Natural killer cell treated with Interleukin-12 subunit alpha and Interleukin-12 subunit beta and Interleukin-15 and Interleukin-18, amount 100 ng/mL, for 72 hours (primary cell): ENCODE data around the gene B3GLCT. TPM values are rescaled to one million over a fixed set of nuclear protein-coding genes. Genes with fewer than 3 reads are reported as not detected.
"Not testable (repeated sequence)": the region's sequence is repeated elsewhere in the genome, so short reads cannot be mapped to it uniquely, and the experiment has no call there.

ENCODE experiments used
- ATAC-seq, 2 donors: fragments of 150-1000 bp; cut with Tn5 transposase in 1 of 2; sonication (Bioruptor Pico), chemical (Tn5 transposase) in 1 of 2; 2 replicates each; pipeline ENCODE4 v1.10.0; 2021
- DNase-seq: peaks from one replicate; pipeline ENCODE4 v3.0.0; 2022; ENCODE audit warnings: low spot score
- H3K27ac Mint-ChIP-seq, 2 donors: 1 replicate in 1 of 2; 2 replicates in 1 of 2; pipeline ENCODE4 v1.8.0; 2022; ENCODE audit warnings: mixed read lengths in 2 of 2, mild to moderate bottlenecking in 1 of 2, moderate library complexity in 1 of 2
- H3K27me3 Mint-ChIP-seq, 2 donors: 1 replicate in 1 of 2; 2 replicates in 1 of 2; pipeline ENCODE4 v1.8.0; 2022; ENCODE audit warnings: mixed read lengths in 2 of 2
- H3K36me3 Mint-ChIP-seq: one replicate; pipeline ENCODE4 v1.8.0; 2022; ENCODE audit warnings: mixed read lengths
- H3K4me1 Mint-ChIP-seq, 2 donors: 1 replicate in 1 of 2; 2 replicates in 1 of 2; pipeline ENCODE4 v1.8.0; 2022; ENCODE audit warnings: low read depth in 2 of 2, mixed read lengths in 2 of 2, mild to moderate bottlenecking in 1 of 2
- H3K4me3 Mint-ChIP-seq: one replicate; pipeline ENCODE4 v1.8.0; 2022; ENCODE audit warnings: mixed read lengths
- H3K9me3 Mint-ChIP-seq: 2 replicates; pipeline ENCODE4 v1.8.0; 2022; ENCODE audit warnings: mixed read lengths
- total RNA-seq, 2 donors: library from RNA; stranded (reverse); gene quantifications; one replicate each; pipeline ENCODE4 v1.2.3, GENCODE V29; 2022

The B3GLCT gene
- total RNA-seq, 2 donors from 2014 or later = 5.1 to 5.7 TPM

- ATAC-seq, H3K36me3 Mint-ChIP-seq, H3K4me1 Mint-ChIP-seq, H3K27ac Mint-ChIP-seq, H3K9me3 Mint-ChIP-seq, DNase-seq, H3K4me3 Mint-ChIP-seq: not testable (repeated sequence)
- peaks cover 0 to 14% of the 10 kb centered on the region in 2 donors for H3K27me3 Mint-ChIP-seq
Observed at GRCh38 chr13:31339616-31340015, 139.8 kb downstream of the B3GLCT start.

DNA sequence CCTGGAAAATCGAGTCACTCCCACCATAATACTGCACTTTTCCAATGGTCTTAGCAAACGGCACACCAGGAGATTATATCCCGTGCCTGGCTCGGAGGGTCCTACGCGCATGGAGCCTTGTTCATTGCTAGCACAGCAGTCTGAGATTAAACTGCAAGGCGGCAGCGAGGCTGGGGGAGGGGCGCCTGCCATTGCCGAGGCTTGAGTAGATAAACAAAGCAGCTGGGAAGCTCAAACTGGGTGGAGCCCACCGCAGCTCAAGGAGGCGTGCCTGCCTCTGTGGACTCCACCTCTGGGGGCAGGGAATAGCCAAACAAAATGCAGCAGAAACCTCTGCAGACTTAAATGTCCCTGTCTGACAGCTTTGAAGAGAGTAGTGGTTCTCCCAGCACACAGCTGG lies 141.1 kb downstream of the B3GLCT start:
- H3K27me3 Mint-ChIP-seq, H3K4me1 Mint-ChIP-seq, H3K27ac Mint-ChIP-seq, DNase-seq, ATAC-seq, H3K36me3 Mint-ChIP-seq, H3K4me3 Mint-ChIP-seq, H3K9me3 Mint-ChIP-seq: not testable (repeated sequence)

GRCh38 chr13:31346891-31347290 lies 147.1 kb downstream of the B3GLCT start:
- peaks cover 13 to 15% of the 10 kb centered on the region in 2 donors for H3K27me3 Mint-ChIP-seq
- no peak overlapping the region for H3K27ac Mint-ChIP-seq
- no peak overlapping the region for H3K4me3 Mint-ChIP-seq
- no peaks in the 10 kb centered on the region for H3K36me3 Mint-ChIP-seq
- no peaks in the 10 kb centered on the region for H3K9me3 Mint-ChIP-seq
- no peaks in the 10 kb centered on the region for H3K4me1 Mint-ChIP-seq
- DNase-seq (no peak), ATAC-seq (no peak)

DNA sequence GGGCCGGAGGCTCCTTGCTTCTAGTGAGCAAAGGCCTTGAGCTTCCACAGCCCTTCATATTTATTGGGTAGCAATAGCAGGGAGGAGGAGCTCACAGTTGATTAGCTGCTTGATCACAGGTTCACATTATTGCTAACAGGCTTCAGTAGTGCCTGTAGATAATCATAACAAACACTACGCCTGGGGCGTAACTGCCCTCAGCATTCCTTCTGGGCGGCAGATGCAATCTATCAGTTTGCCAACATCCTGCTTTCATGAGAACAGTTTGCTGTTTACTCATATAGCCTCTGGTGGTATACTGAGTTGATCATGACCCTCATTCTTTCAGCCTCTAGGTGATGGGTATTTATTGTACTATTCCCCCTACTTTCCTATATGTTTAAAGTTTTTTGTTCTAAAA lies 149.4 kb downstream of the B3GLCT start:
- H3K27me3 Mint-ChIP-seq = peaks cover 17 to 22% of the 10 kb centered on the region in 2 donors
- H3K27ac Mint-ChIP-seq = no peak overlapping the region
- DNase-seq (no peak), ATAC-seq (no peak)
- no peaks in the 10 kb centered on the region for H3K9me3 Mint-ChIP-seq
- H3K4me1 Mint-ChIP-seq = no peaks in the 10 kb centered on the region
- H3K4me3 Mint-ChIP-seq = no peak overlapping the region
- H3K36me3 Mint-ChIP-seq = no peaks in the 10 kb centered on the region

DNA sequence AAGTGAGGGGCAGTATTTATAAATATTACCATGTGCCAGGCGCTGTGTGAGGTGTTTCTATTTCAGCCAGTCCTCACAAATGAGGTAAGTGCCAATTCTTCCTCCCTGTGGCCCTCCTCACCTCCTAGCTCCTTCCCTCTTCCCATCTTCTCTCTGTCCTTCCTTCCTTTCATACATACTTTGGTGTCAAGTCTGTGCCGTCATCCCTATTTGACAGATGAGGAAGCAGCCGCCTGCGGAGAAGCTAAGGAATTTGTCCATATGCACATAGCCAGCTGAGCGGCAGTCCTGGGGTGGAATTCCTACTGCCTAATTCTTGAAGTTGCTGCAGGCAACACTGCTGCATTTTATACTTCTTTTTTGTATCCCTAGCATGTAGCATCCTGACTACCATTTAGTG lies 150.8 kb downstream of the B3GLCT start:
- Mint-ChIP-seq H3K9me3 (peaks cover 5% of the 10 kb centered on the region), H3K4me1 (no peaks in the 10 kb centered on the region), H3K27ac (no peak overlapping the region), H3K36me3 (peaks cover 7% of the 10 kb centered on the region), H3K4me3 (no peak overlapping the region), H3K27me3 (peaks cover 21 to 28% of the 10 kb centered on the region in 2 donors)
- DNase-seq = no peak
- no peak for ATAC-seq

GRCh38 chr13:31351376-31351775 lies 151.6 kb downstream of the B3GLCT start:
- DNase-seq (no peak), ATAC-seq (no peak)
- Mint-ChIP-seq H3K27ac (no peak overlapping the region), H3K4me3 (no peak overlapping the region), H3K9me3 (peaks cover 8% of the 10 kb centered on the region), H3K36me3 (peaks cover 7% of the 10 kb centered on the region), H3K27me3 (peaks cover 21 to 28% of the 10 kb centered on the region in 2 donors), H3K4me1 (no peaks in the 10 kb centered on the region)

DNA sequence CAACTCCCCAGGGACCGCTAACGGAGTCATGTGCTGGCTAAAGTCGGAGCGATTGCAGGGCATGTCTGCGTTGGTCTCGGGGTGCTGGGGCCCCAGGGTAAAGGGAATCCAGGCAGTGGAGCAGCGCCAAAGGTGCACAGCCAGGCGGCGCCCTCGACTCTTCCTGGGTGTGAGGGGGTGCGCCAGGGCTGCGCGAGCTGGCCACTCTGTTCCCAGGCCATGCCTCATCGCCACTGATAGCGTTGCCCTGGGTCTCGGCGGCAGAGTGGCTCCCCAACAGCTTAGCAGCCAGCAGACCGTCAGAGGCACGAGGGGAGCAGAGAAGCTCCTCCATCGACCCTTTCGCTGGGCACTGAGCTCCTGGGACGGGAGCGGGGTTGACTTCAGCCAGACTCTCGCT lies 152.7 kb downstream of the B3GLCT start:
- Mint-ChIP-seq H3K27me3 (peaks cover 21 to 28% of the 10 kb centered on the region in 2 donors), H3K4me1 (no peaks in the 10 kb centered on the region), H3K36me3 (peaks cover 7% of the 10 kb centered on the region), H3K9me3 (peaks cover 8% of the 10 kb centered on the region), H3K4me3 (no peak overlapping the region), H3K27ac (no peak overlapping the region)
- DNase-seq (no peak), ATAC-seq (peak; percentile 17 to 37)

GRCh38 chr13:31355001-31355400 lies 155.2 kb downstream of the B3GLCT start:
- peaks cover 18 to 27% of the 10 kb centered on the region in 2 donors for H3K27me3 Mint-ChIP-seq
- peaks cover 7% of the 10 kb centered on the region for H3K36me3 Mint-ChIP-seq
- peaks cover 8% of the 10 kb centered on the region for H3K9me3 Mint-ChIP-seq
- DNase-seq (no peak), ATAC-seq (no peak)
- H3K27ac Mint-ChIP-seq = no peak overlapping the region
- H3K4me1 Mint-ChIP-seq = no peaks in the 10 kb centered on the region
- H3K4me3 Mint-ChIP-seq = no peak overlapping the region

- Mint-ChIP-seq H3K27me3 (peaks cover 11 to 18% of the 10 kb centered on the region in 2 donors), H3K4me1 (no peaks in the 10 kb centered on the region), H3K9me3 (peaks cover 8% of the 10 kb centered on the region), H3K4me3 (no peak overlapping the region), H3K36me3 (peaks cover 7% of the 10 kb centered on the region), H3K27ac (no peak overlapping the region)
- ATAC-seq (no peak), DNase-seq (no peak)
Observed at GRCh38 chr13:31356991-31357390, 157.2 kb downstream of the B3GLCT start.

DNA sequence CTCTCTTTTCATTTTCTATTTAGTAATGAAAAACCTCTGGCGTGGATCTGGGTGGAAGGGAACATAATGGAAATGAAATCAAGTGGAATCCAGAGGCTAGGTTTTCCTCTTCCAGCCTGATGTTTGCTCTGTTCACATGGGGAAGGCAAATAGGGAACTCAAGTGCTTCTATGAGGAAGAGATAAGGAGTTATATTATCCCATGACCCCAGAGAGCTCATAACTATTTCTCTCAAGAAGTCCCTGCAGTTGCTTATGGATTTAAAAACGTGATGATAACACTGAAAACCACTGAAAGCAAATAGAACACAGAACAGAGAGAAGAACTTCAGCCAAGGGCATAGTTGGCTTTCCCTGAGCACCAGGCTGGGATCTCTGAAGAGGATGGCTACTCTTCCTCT lies 157.8 kb downstream of the B3GLCT start:
- no peak for DNase-seq
- H3K9me3 Mint-ChIP-seq = peaks cover 8% of the 10 kb centered on the region
- no peak for ATAC-seq
- peaks cover 11 to 18% of the 10 kb centered on the region in 2 donors for H3K27me3 Mint-ChIP-seq
- no peak overlapping the region for H3K27ac Mint-ChIP-seq
- H3K36me3 Mint-ChIP-seq = peaks cover 7% of the 10 kb centered on the region
- H3K4me3 Mint-ChIP-seq = no peak overlapping the region
- no peaks in the 10 kb centered on the region for H3K4me1 Mint-ChIP-seq

GRCh38 chr13:31361673-31362072 lies 161.9 kb downstream of the B3GLCT start:
- peaks cover 2 to 5% of the 10 kb centered on the region in 2 donors for H3K27me3 Mint-ChIP-seq
- no peak for DNase-seq
- no peak for ATAC-seq
- no peaks in the 10 kb centered on the region for H3K4me1 Mint-ChIP-seq
- H3K27ac Mint-ChIP-seq = no peak overlapping the region
- no peaks in the 10 kb centered on the region for H3K9me3 Mint-ChIP-seq
- H3K36me3 Mint-ChIP-seq = no peaks in the 10 kb centered on the region
- H3K4me3 Mint-ChIP-seq = no peak overlapping the region

DNA sequence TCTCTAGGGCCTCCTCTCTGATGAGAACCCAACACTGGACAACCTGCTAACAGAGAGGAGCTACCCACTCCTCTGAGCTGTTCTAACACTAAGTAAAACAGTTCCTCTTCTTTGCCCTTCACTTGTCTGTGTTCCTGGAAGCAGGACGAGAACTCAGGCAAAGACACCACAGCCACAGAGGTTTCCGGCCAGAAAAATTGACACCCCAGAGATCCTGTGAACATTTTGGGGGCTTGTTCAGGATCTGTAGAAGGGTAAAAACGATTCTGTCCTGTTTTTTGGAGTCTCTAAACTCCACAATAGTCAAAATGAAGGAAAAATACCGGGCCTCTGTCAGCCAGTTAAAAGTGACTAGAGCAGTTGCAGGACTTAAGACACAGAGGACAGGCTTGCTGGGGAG lies 165.9 kb downstream of the B3GLCT start:
- H3K27me3 Mint-ChIP-seq = peaks cover 6 to 9% of the 10 kb centered on the region in 2 donors
- H3K4me1 Mint-ChIP-seq = no peaks in the 10 kb centered on the region
- ATAC-seq (no peak), DNase-seq (no peak)
- no peaks in the 10 kb centered on the region for H3K9me3 Mint-ChIP-seq
- H3K36me3 Mint-ChIP-seq = no peaks in the 10 kb centered on the region
- H3K4me3 Mint-ChIP-seq = no peak overlapping the region
- H3K27ac Mint-ChIP-seq = no peak overlapping the region

DNA sequence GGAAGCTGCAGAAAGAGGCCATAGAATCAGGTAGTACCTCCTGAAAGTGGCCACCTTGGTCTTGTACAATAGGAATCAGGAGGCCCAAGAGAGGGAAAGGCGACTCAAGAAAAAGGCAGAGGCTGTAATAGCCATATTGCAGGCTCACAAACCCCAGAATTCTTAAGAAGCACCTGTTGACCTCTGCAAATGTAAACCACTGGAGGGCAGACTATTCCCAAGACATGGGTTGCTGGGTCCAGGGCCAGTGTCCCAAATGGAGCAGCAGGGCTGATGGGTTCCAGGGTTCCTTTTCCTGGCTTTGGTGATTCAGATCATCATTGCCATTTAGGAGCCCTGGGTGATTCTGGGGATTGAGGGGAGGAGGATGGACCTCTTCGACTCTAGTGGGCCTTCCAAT lies 167.6 kb downstream of the B3GLCT start:
- H3K27ac Mint-ChIP-seq = no peak overlapping the region
- H3K36me3 Mint-ChIP-seq = no peaks in the 10 kb centered on the region
- H3K4me1 Mint-ChIP-seq = no peaks in the 10 kb centered on the region
- H3K9me3 Mint-ChIP-seq = no peaks in the 10 kb centered on the region
- DNase-seq (no peak), ATAC-seq (no peak)
- no peak overlapping the region for H3K4me3 Mint-ChIP-seq
- peaks cover 9 to 17% of the 10 kb centered on the region in 2 donors for H3K27me3 Mint-ChIP-seq

- H3K4me1 Mint-ChIP-seq = no peaks in the 10 kb centered on the region
- no peak overlapping the region for H3K4me3 Mint-ChIP-seq
- H3K9me3 Mint-ChIP-seq = no peaks in the 10 kb centered on the region
- ATAC-seq (no peak), DNase-seq (no peak)
- H3K27ac Mint-ChIP-seq = no peak overlapping the region
- peaks cover 9 to 17% of the 10 kb centered on the region in 2 donors for H3K27me3 Mint-ChIP-seq
- no peaks in the 10 kb centered on the region for H3K36me3 Mint-ChIP-seq
Observed at GRCh38 chr13:31369213-31369612, 169.4 kb downstream of the B3GLCT start.

- no peaks in the 10 kb centered on the region for H3K36me3 Mint-ChIP-seq
- ATAC-seq (no peak), DNase-seq (no peak)
- H3K9me3 Mint-ChIP-seq = no peaks in the 10 kb centered on the region
- no peak overlapping the region for H3K4me3 Mint-ChIP-seq
- H3K4me1 Mint-ChIP-seq = no peaks in the 10 kb centered on the region
- no peak overlapping the region for H3K27ac Mint-ChIP-seq
- H3K27me3 Mint-ChIP-seq = peaks cover 19 to 28% of the 10 kb centered on the region in 2 donors
Observed at GRCh38 chr13:31372454-31372853, 172.7 kb downstream of the B3GLCT start.
